DOHH2 (cell line): Measurements from ENCODE around the gene DXO.

ENCODE experiments used
- EZH2phosphoT487 ChIP-seq: fragments of 200-600 bp; sonication (generic); IDR thresholded peaks from 2 replicates; pipeline ENCODE4 v1.6.1; 2017; ENCODE audit warnings: borderline replicate concordance, mild to moderate bottlenecking, antibody characterized with exemption, low read length, moderate library complexity, mixed read lengths
- TF ChIP-seq, protein P1 (sequence below): fragments of 200-600 bp; sonication (generic); IDR thresholded peaks from one replicate; pipeline ENCODE4 v1.5.1; 2014; ENCODE audit warnings: antibody characterized with exemption, mild to moderate bottlenecking, low read depth, low read length; ENCODE audit not compliant: poor library complexity, severe bottlenecking

DNA sequence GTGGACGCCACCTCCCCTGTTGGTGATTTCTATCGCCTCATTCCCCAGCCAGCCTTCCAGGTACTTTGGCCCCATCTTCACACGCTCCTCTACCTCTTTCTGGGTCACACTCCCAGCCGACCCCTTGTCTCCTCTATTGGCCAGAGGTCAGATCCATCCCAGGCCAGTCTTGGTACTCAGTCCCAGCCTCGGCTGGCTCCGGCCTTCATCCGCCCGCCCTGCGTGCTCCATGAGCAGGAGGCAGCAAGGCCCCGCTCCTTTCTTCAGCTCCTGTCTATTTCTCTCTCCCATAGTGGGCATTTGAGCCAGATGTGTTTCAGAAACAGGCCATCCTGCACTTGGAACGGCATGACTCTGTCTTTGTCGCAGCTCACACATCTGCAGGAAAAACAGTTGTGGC, 10.3 kb downstream of the DXO start:
- TF ChIP-seq, protein P1, sequence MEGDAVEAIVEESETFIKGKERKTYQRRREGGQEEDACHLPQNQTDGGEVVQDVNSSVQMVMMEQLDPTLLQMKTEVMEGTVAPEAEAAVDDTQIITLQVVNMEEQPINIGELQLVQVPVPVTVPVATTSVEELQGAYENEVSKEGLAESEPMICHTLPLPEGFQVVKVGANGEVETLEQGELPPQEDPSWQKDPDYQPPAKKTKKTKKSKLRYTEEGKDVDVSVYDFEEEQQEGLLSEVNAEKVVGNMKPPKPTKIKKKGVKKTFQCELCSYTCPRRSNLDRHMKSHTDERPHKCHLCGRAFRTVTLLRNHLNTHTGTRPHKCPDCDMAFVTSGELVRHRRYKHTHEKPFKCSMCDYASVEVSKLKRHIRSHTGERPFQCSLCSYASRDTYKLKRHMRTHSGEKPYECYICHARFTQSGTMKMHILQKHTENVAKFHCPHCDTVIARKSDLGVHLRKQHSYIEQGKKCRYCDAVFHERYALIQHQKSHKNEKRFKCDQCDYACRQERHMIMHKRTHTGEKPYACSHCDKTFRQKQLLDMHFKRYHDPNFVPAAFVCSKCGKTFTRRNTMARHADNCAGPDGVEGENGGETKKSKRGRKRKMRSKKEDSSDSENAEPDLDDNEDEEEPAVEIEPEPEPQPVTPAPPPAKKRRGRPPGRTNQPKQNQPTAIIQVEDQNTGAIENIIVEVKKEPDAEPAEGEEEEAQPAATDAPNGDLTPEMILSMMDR = no peak
- no peak for TF ChIP-seq EZH2phosphoT487
